A549 (cell line): ENCODE results near the gene PHLDA1. TPM values are rescaled to one million over a fixed set of nuclear protein-coding genes. Genes with fewer than 3 reads are reported as not detected.

Source experiments
- ATAC-seq, 2 experiments: fragments of 200-7000 bp in 1 of 2; fragments of >200 bp in 1 of 2; cut with Nextera tagmentation in 1 of 2; cut with Tn5 transposase in 1 of 2; 3 replicates each; pipeline versions ENCODE4 v1.8.0 to v1.9.1; 2018 to 2020; ENCODE audit warnings: mild to moderate bottlenecking in 1 of 2, moderate library complexity in 1 of 2
- CTCF ChIA-PET: fragments of 300-600 bp; sonication (Branson Sonifier 250); formaldehyde crosslinking; extraction: SDS; loops from one replicate; lab custom pipeline; 2021; ENCODE audit warnings: antibody characterized with exemption, inconsistent platforms; lab: Yijun Ruan, JAX
- POLR2A ChIA-PET: fragments of 350-600 bp; formaldehyde crosslinking; extraction: SDS; loops from one replicate; lab custom pipeline; 2021; ENCODE audit warnings: antibody characterized with exemption, inconsistent platforms; lab: Yijun Ruan, JAX
- DNase-seq, 2 experiments: peaks; one replicate each; pipeline versions ENCODE4 v3.0.0 to v3.0.0-alpha.2; 2011 to 2016; ENCODE audit warnings: low read depth in 1 of 2, low spot score in 1 of 2
- FAIRE-seq: peaks from 2 replicates; lab custom pipeline; 2011; peaks lifted over from hg19 to GRCh38; lab: Jason Lieb, UNC
- H3K27ac ChIP-seq, 2 experiments: fragments of >200 bp; sonication (Bioruptor Twin); formaldehyde crosslinking; 3 replicates each; pipeline ENCODE4 v1.5.1; 2016 to 2017
- H3K4me1 ChIP-seq: fragments of >200 bp; sonication (Bioruptor Twin); formaldehyde crosslinking; 3 replicates; pipeline ENCODE4 v1.6.1; 2016
- H3K4me2 ChIP-seq: fragments of >200 bp; sonication (Bioruptor Twin); formaldehyde crosslinking; 3 replicates; pipeline ENCODE4 v1.6.1; 2016
- H3K4me3 ChIP-seq: fragments of >200 bp; sonication (Bioruptor Twin); formaldehyde crosslinking; 3 replicates; pipeline ENCODE4 v1.5.1; 2016
- H3K9me3 ChIP-seq: fragments of >200 bp; sonication (Bioruptor Twin); formaldehyde crosslinking; 3 replicates; pipeline ENCODE4 v1.6.1; 2016
- BHLHE40 ChIP-seq: IDR thresholded peaks from 2 replicates; pipeline ENCODE4 v1.6.1; 2012; ENCODE audit warnings: low read depth, low read length, inconsistent platforms
- CBX2 ChIP-seq: fragments of 200-600 bp; sonication (generic); IDR thresholded peaks from 2 replicates; pipeline ENCODE4 v1.6.1; 2016; ENCODE audit warnings: low read depth, mild to moderate bottlenecking, borderline replicate concordance
- CBX8 ChIP-seq: fragments of 200-600 bp; sonication (generic); IDR thresholded peaks from 2 replicates; pipeline ENCODE4 v1.6.1; 2016
- CHD2 ChIP-seq: fragments of 150-350 bp; IDR thresholded peaks from 2 replicates; pipeline ENCODE4 v1.6.1; 2014; ENCODE audit warnings: low read length; ENCODE audit not compliant: partially characterized antibody
- CHD4 ChIP-seq: fragments of 200-600 bp; sonication (generic); IDR thresholded peaks from 2 replicates; pipeline ENCODE4 v1.6.1; 2016; ENCODE audit warnings: antibody characterized with exemption, mild to moderate bottlenecking, borderline replicate concordance
- EHF ChIP-seq: fragments of 250-450 bp; sonication (Bioruptor Pico); IDR thresholded peaks from 2 replicates; pipeline ENCODE4 v1.5.0; 2020; ENCODE audit warnings: mild to moderate bottlenecking
- EHMT2 ChIP-seq: fragments of 200-600 bp; sonication (generic); IDR thresholded peaks from 2 replicates; pipeline ENCODE4 v1.6.1; 2016; ENCODE audit warnings: antibody characterized with exemption, low read depth, mild to moderate bottlenecking, moderate library complexity
- FOSB ChIP-seq: fragments of 250-450 bp; sonication (Bioruptor Pico); IDR thresholded peaks from 2 replicates; pipeline ENCODE4 v1.5.0; 2020; ENCODE audit warnings: mild to moderate bottlenecking, moderate library complexity
- FOSL2 ChIP-seq, 2 experiments: fragments of 450-650 bp in 1 of 2; fragments of >200 bp in 1 of 2; sonication (Bioruptor Twin) in 1 of 2; formaldehyde crosslinking; IDR thresholded peaks; 2 replicates each; pipeline versions ENCODE4 v1.5.0 to v1.6.1; 2016 to 2020; ENCODE audit warnings: mild to moderate bottlenecking in 1 of 2, moderate library complexity in 1 of 2
- HOXA7 ChIP-seq: fragments of 250-450 bp; sonication (Bioruptor Pico); IDR thresholded peaks from 2 replicates; pipeline ENCODE4 v1.5.0; 2020; ENCODE audit warnings: mild to moderate bottlenecking, moderate library complexity
- HOXB13 ChIP-seq: fragments of 250-450 bp; sonication (Bioruptor Pico); IDR thresholded peaks from 2 replicates; pipeline ENCODE4 v1.5.0; 2020; ENCODE audit warnings: low read depth, mild to moderate bottlenecking, moderate library complexity
- KDM1A ChIP-seq: fragments of 200-600 bp; sonication (generic); IDR thresholded peaks from 2 replicates; pipeline ENCODE4 v1.6.1; 2016; ENCODE audit warnings: low read depth, mild to moderate bottlenecking
- KDM5A ChIP-seq: fragments of 200-600 bp; sonication (generic); IDR thresholded peaks from 2 replicates; pipeline ENCODE4 v1.6.1; 2016; ENCODE audit warnings: antibody characterized with exemption, mild to moderate bottlenecking
- MAZ ChIP-seq: fragments of 150-350 bp; IDR thresholded peaks from 2 replicates; pipeline ENCODE4 v1.6.1; 2014; ENCODE audit warnings: antibody characterized with exemption, low read depth, low read length, borderline replicate concordance
- MYC ChIP-seq: IDR thresholded peaks from 2 replicates; pipeline ENCODE4 v1.6.1; 2012; ENCODE audit warnings: mild to moderate bottlenecking, inconsistent platforms, low read length, improper control_type of control experiment, borderline replicate concordance
- PHF8 ChIP-seq: fragments of 200-600 bp; sonication (generic); IDR thresholded peaks from 2 replicates; pipeline ENCODE4 v1.6.1; 2016; ENCODE audit warnings: low read depth, mild to moderate bottlenecking, antibody characterized with exemption, moderate library complexity, borderline replicate concordance
- POLR2AphosphoS2 ChIP-seq: conservative IDR thresholded peaks from 2 replicates; pipeline ENCODE4 v1.6.1; 2012; ENCODE audit warnings: low read length, improper control_type of control experiment, inconsistent platforms
- RAD21 ChIP-seq, 2 experiments: fragments of >200 bp in 1 of 2; sonication (Bioruptor Twin) in 1 of 2; formaldehyde crosslinking in 1 of 2; IDR thresholded peaks in 1 of 2; conservative IDR thresholded peaks in 1 of 2; 2 replicates in 1 of 2; 3 replicates in 1 of 2; pipeline ENCODE4 v1.6.1; 2012 to 2018; ENCODE audit warnings: inconsistent platforms in 1 of 2
- RARB ChIP-seq: fragments of 250-450 bp; sonication (Bioruptor Pico); IDR thresholded peaks from 2 replicates; pipeline ENCODE4 v1.8.0; 2021; ENCODE audit warnings: mild to moderate bottlenecking, moderate library complexity
- RFX5 ChIP-seq: fragments of 450-650 bp; IDR thresholded peaks from 2 replicates; pipeline ENCODE4 v1.7.1; 2014; ENCODE audit warnings: antibody characterized with exemption, mild to moderate bottlenecking, moderate library complexity
- RNF2 ChIP-seq: fragments of 200-600 bp; sonication (generic); IDR thresholded peaks from 2 replicates; pipeline ENCODE4 v1.6.1; 2016; ENCODE audit warnings: low read depth, mild to moderate bottlenecking, antibody characterized with exemption, moderate library complexity, borderline replicate concordance
- TFCP2L1 ChIP-seq: fragments of 250-450 bp; sonication (Bioruptor Pico); IDR thresholded peaks from 2 replicates; pipeline ENCODE4 v1.5.0; 2021; ENCODE audit warnings: mild to moderate bottlenecking
- ZC3H11A ChIP-seq: fragments of 450-650 bp; IDR thresholded peaks from 2 replicates; pipeline ENCODE4 v1.6.1; 2014; ENCODE audit warnings: antibody characterized with exemption, mild to moderate bottlenecking
- ZFP36 ChIP-seq: fragments of 450-650 bp; IDR thresholded peaks from 2 replicates; pipeline ENCODE4 v1.6.1; 2014; ENCODE audit warnings: borderline replicate concordance; ENCODE audit not compliant: partially characterized antibody
- ZSCAN20 ChIP-seq: fragments of 250-450 bp; sonication (Bioruptor Pico); IDR thresholded peaks from 2 replicates; pipeline ENCODE4 v1.8.0; 2022; ENCODE audit warnings: mild to moderate bottlenecking, moderate library complexity
- WGBS: methylation state at CpG from one replicate; pipeline ENCODE4 v1.1.6; 2017; ENCODE audit errors: missing lambda C conversion rate; 5-methylcytosine and 5-hydroxymethylcytosine counted together
- polyA plus RNA-seq, 4 experiments: library from polyadenylated mRNA; depleted of rRNA in 3 of 4; stranded (reverse); fragments of >200 nt; fragmentation: RNase III in 1 of 4; extraction: RNeasy Plus Mini Kit Qiagen cat#74134 plus additional on column Dnase treatment in 1 of 4; gene quantifications; 2 replicates in 3 of 4; 3 replicates in 1 of 4; pipeline ENCODE4 v1.2.3, GENCODE V29; 2011 to 2017
- TF ChIP-seq, protein P1 (sequence below): fragments of 200-600 bp; sonication (generic); IDR thresholded peaks from 2 replicates; pipeline ENCODE4 v1.6.1; 2016; ENCODE audit warnings: antibody characterized with exemption, mild to moderate bottlenecking, moderate library complexity
- TF ChIP-seq, protein P2 (sequence below): IDR thresholded peaks from 2 replicates; pipeline ENCODE4 v1.6.1; 2012
- TF ChIP-seq, protein P3 (sequence below): fragments of >200 bp; sonication (Bioruptor Twin); formaldehyde crosslinking; IDR thresholded peaks from 3 replicates; pipeline ENCODE4 v1.5.1; 2016
- TF ChIP-seq, protein P4 (sequence below): IDR thresholded peaks from 2 replicates; pipeline ENCODE4 v1.6.1; 2012; ENCODE audit warnings: low read depth, borderline replicate concordance
- TF ChIP-seq, protein P5 (sequence below): fragments of >200 bp; sonication (Bioruptor Twin); formaldehyde crosslinking; IDR thresholded peaks from 2 replicates; pipeline ENCODE4 v1.6.1; 2016
- TF ChIP-seq, protein P6 (sequence below): fragments of 250-450 bp; sonication (Bioruptor Pico); IDR thresholded peaks from 2 replicates; pipeline ENCODE4 v1.5.0; 2020; ENCODE audit warnings: low read depth, mild to moderate bottlenecking, moderate library complexity
- TF ChIP-seq, protein P7 (sequence below): IDR thresholded peaks from 2 replicates; pipeline ENCODE4 v1.6.1; 2012

Gene PHLDA1
- polyA plus RNA-seq, 2 of the 4 experiments (the other 2 are of a cell fraction): 43.1 to 71.6 TPM

DNA sequence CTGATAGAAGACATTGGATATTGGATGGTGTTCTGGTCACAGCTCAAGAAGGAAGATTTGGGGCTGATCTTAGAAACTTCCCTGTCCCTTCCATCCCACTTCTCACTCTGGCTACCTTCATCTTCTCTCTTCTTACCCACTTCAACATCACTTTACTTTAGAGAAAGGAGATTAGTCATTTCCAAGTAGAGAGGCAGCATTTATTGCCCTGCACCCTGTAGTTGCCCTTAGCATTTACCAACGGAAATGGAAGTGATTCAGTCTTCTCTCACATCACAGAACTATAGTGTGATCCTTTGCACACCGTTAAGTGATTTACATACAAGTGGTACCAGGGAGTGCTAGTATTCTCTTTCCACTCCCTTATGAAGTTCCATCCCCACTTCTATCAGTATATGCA lies 52.4 kb downstream of the PHLDA1 start:
- TF ChIP-seq, protein P1, sequence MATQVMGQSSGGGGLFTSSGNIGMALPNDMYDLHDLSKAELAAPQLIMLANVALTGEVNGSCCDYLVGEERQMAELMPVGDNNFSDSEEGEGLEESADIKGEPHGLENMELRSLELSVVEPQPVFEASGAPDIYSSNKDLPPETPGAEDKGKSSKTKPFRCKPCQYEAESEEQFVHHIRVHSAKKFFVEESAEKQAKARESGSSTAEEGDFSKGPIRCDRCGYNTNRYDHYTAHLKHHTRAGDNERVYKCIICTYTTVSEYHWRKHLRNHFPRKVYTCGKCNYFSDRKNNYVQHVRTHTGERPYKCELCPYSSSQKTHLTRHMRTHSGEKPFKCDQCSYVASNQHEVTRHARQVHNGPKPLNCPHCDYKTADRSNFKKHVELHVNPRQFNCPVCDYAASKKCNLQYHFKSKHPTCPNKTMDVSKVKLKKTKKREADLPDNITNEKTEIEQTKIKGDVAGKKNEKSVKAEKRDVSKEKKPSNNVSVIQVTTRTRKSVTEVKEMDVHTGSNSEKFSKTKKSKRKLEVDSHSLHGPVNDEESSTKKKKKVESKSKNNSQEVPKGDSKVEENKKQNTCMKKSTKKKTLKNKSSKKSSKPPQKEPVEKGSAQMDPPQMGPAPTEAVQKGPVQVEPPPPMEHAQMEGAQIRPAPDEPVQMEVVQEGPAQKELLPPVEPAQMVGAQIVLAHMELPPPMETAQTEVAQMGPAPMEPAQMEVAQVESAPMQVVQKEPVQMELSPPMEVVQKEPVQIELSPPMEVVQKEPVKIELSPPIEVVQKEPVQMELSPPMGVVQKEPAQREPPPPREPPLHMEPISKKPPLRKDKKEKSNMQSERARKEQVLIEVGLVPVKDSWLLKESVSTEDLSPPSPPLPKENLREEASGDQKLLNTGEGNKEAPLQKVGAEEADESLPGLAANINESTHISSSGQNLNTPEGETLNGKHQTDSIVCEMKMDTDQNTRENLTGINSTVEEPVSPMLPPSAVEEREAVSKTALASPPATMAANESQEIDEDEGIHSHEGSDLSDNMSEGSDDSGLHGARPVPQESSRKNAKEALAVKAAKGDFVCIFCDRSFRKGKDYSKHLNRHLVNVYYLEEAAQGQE: no peak
- TF ChIP-seq POLR2AphosphoS2 (no peak), EHMT2 (no peak), CHD4 (no peak), EHF (CRISPR knock-in tag) (peak; percentile 25; the same call in 1 of the 2 replicates), RARB (CRISPR knock-in tag) (no peak), FOSL2 (IDR thresholded peaks at IDR 0.05) (no peak), FOSL2 (CRISPR knock-in tag; IDR thresholded peaks at IDR 0.05) (peak; percentile 46), CBX2 (no peak), HOXB13 (CRISPR knock-in tag) (peak; percentile 75; the same call in 1 of the 2 replicates), FOSB (CRISPR knock-in tag) (no peak; the same call in 1 of the 2 replicates), RAD21 (conservative IDR thresholded peaks at IDR 0.05 in 1 of 2, IDR thresholded peaks at IDR 0.05 in 1 of 2) (no peak), KDM5A (no peak), CHD2 (no peak), RNF2 (no peak), PHF8 (no peak), ZFP36 (no peak), ZC3H11A (no peak), CBX8 (no peak), KDM1A (no peak), BHLHE40 (no peak), MYC (no peak), TFCP2L1 (CRISPR knock-in tag) (no peak), HOXA7 (CRISPR knock-in tag) (no peak), MAZ (no peak), ZSCAN20 (CRISPR knock-in tag) (no peak), RFX5 (no peak)
- TF ChIP-seq, protein P2, sequence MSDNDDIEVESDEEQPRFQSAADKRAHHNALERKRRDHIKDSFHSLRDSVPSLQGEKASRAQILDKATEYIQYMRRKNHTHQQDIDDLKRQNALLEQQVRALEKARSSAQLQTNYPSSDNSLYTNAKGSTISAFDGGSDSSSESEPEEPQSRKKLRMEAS: no peak
- TF ChIP-seq, protein P3, sequence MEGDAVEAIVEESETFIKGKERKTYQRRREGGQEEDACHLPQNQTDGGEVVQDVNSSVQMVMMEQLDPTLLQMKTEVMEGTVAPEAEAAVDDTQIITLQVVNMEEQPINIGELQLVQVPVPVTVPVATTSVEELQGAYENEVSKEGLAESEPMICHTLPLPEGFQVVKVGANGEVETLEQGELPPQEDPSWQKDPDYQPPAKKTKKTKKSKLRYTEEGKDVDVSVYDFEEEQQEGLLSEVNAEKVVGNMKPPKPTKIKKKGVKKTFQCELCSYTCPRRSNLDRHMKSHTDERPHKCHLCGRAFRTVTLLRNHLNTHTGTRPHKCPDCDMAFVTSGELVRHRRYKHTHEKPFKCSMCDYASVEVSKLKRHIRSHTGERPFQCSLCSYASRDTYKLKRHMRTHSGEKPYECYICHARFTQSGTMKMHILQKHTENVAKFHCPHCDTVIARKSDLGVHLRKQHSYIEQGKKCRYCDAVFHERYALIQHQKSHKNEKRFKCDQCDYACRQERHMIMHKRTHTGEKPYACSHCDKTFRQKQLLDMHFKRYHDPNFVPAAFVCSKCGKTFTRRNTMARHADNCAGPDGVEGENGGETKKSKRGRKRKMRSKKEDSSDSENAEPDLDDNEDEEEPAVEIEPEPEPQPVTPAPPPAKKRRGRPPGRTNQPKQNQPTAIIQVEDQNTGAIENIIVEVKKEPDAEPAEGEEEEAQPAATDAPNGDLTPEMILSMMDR: no peak
- TF ChIP-seq, protein P4, sequence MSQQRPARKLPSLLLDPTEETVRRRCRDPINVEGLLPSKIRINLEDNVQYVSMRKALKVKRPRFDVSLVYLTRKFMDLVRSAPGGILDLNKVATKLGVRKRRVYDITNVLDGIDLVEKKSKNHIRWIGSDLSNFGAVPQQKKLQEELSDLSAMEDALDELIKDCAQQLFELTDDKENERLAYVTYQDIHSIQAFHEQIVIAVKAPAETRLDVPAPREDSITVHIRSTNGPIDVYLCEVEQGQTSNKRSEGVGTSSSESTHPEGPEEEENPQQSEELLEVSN: no peak
- TF ChIP-seq, protein P5, sequence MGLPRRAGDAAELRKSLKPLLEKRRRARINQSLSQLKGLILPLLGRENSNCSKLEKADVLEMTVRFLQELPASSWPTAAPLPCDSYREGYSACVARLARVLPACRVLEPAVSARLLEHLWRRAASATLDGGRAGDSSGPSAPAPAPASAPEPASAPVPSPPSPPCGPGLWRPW: no peak
- TF ChIP-seq, protein P6, sequence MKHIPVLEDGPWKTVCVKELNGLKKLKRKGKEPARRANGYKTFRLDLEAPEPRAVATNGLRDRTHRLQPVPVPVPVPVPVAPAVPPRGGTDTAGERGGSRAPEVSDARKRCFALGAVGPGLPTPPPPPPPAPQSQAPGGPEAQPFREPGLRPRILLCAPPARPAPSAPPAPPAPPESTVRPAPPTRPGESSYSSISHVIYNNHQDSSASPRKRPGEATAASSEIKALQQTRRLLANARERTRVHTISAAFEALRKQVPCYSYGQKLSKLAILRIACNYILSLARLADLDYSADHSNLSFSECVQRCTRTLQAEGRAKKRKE (CRISPR knock-in tag): peak; percentile 39; the same call in 1 of the 2 replicates
- TF ChIP-seq, protein P7, sequence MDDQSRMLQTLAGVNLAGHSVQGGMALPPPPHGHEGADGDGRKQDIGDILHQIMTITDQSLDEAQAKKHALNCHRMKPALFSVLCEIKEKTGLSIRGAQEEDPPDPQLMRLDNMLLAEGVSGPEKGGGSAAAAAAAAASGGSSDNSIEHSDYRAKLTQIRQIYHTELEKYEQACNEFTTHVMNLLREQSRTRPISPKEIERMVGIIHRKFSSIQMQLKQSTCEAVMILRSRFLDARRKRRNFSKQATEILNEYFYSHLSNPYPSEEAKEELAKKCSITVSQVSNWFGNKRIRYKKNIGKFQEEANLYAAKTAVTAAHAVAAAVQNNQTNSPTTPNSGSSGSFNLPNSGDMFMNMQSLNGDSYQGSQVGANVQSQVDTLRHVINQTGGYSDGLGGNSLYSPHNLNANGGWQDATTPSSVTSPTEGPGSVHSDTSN: no peak
- TF ChIP-seq, all 56 proteins: peak for 4
- Histone ChIP-seq H3K27ac (peak overlapping the region; percentile 96 to 98), H3K4me3 (no peak overlapping the region), H3K4me1 (peaks cover 72% of the 10 kb centered on the region), H3K4me2 (peak overlapping the region; percentile 82), H3K9me3 (no peaks in the 10 kb centered on the region)
- DNase-seq: peak in 1 of 2 experiments; percentile 64
- WGBS: 6% methylated on average over 2 of the region's 2 CpGs
- no peak for ATAC-seq
- ChIA-PET POLR2A (interaction anchor here (1.2 to 2.4 kb wide), 7 partner anchors 9 to 52 kb away, joined by 3 to 17 read pairs (median 4); partner anchors contain the start of gene PHLDA1), CTCF (interaction anchor here (0.9 to 3.5 kb wide), 3 partner anchors 10 to 355 kb away, joined by 3 to 15 read pairs (median 3); partner anchors contain the start of gene PHLDA1)
- FAIRE-seq: no peak
